Measurements from ENCODE around the gene PIK3R5. TPM values are rescaled to one million over a fixed set of nuclear protein-coding genes. Genes with fewer than 3 reads are reported as not detected.

PIK3R5 gene
- total RNA-seq, 1 donor from 2014 or later = not detected

DNA sequence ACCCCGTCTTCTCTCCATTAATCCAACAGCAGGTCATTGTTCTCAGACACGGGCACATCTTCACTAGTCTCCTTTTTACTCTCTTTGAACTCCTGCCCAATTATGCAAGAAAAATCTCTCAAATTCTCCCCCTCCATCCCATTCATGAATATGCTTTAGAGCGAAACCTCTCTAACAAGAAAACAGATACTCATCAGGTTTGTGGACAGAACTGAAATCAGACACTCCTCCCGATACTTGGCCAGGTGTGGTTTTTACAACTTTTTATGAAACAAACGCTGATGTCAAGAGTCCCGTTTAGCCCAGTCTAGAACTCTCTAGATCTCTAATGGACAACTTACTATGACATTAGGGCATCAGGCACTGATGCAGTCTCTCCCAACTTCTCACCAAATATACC is 40.9 kb downstream of the PIK3R5 start:
- TF ChIP-seq, protein P1, sequence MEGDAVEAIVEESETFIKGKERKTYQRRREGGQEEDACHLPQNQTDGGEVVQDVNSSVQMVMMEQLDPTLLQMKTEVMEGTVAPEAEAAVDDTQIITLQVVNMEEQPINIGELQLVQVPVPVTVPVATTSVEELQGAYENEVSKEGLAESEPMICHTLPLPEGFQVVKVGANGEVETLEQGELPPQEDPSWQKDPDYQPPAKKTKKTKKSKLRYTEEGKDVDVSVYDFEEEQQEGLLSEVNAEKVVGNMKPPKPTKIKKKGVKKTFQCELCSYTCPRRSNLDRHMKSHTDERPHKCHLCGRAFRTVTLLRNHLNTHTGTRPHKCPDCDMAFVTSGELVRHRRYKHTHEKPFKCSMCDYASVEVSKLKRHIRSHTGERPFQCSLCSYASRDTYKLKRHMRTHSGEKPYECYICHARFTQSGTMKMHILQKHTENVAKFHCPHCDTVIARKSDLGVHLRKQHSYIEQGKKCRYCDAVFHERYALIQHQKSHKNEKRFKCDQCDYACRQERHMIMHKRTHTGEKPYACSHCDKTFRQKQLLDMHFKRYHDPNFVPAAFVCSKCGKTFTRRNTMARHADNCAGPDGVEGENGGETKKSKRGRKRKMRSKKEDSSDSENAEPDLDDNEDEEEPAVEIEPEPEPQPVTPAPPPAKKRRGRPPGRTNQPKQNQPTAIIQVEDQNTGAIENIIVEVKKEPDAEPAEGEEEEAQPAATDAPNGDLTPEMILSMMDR (IDR thresholded peaks at IDR 0.05) = no peak
- DNase-seq (ENCODE audit: low spot score) = no peak
- Mint-ChIP-seq H3K36me3 (ENCODE audit: low read depth) (peaks cover 4% of the 10 kb centered on the region), H3K27me3 (ENCODE audit: low read depth) (no peaks in the 10 kb centered on the region), H3K4me3 (ENCODE audit: unreplicated experiment) (no peak overlapping the region), H3K4me1 (ENCODE audit: low read depth) (peaks cover 22% of the 10 kb centered on the region), H3K27ac (ENCODE audit: unreplicated experiment) (no peak overlapping the region), H3K9me3 (ENCODE audit: low read depth) (peaks cover 21% of the 10 kb centered on the region)

DNA sequence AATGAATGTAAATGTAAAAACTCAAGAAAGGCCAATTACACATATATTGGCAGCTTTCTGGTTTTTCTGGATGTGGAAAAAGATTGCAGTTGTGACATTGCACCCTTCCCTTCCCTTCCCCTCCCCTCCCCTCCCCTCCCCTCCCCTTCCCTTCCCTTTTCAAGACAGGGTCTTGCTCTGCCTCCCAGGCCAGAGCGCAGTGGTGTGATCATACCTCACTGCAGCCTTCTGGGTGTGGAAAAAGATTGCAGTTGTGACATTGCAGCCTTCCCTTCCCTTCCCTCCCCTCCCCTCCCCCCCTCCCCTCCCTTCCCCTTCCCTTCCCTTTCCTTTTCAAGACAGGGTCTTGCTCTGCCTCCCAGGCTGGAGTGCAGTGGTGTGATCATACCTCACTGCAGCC is 41.7 kb downstream of the PIK3R5 start:
- Mint-ChIP-seq H3K27ac (ENCODE audit: unreplicated experiment) (no peak overlapping the region), H3K4me1 (ENCODE audit: low read depth) (peaks cover 22% of the 10 kb centered on the region), H3K27me3 (ENCODE audit: low read depth) (no peaks in the 10 kb centered on the region), H3K4me3 (ENCODE audit: unreplicated experiment) (no peak overlapping the region), H3K36me3 (ENCODE audit: low read depth) (no peaks in the 10 kb centered on the region), H3K9me3 (ENCODE audit: low read depth) (peaks cover 17% of the 10 kb centered on the region)
- no peak for DNase-seq (ENCODE audit: low spot score)
- TF ChIP-seq, protein P1 (IDR thresholded peaks at IDR 0.05) = no peak

DNA sequence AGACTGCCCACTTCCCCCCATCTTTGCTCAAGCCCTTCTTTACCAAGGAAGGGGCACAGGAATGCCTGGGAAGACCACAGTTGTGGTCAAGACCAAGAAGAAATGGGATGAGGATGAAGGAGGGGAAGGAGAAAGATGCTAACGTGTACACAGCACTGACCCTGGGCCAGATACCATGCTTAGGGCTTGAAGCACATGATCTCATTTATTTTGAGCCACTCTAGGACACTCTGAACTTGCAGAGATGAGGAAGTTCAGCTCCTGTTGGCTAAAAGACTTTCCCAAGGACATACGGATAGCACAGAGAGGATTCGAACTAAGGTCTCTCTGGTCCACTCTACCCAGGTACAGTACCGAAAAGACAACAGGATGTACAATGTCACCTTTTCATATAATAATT is 42.6 kb downstream of the PIK3R5 start:
- peaks cover 13% of the 10 kb centered on the region for H3K9me3 Mint-ChIP-seq (ENCODE audit: low read depth)

DNA sequence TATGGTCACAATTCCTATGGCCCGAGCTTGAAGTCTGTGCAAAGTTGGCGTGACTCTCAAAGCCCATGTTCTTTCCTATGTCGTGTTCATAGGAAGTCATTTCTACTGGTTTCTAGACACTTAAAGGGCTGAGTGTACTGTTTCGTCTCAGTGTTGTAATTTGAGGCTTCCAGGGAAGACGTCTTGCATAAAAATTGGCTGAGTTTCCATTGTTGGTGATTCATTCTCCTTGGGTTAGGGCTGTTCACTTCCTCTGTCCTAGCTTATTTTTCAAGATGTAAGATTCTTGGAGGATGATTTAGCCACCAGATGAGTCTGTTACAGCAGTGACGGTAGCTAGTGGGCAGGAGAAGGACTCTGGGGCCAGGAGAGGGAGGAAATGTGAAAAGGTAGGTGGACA is 43.1 kb downstream of the PIK3R5 start:
- TF ChIP-seq, protein P1 (IDR thresholded peaks at IDR 0.05) = no peak
- peak overlapping the region; percentile 97 for H3K27ac Mint-ChIP-seq (ENCODE audit: unreplicated experiment)
- no peak for DNase-seq (ENCODE audit: low spot score)

More for the DNA sequence above, 42.6 kb downstream of the PIK3R5 start:
- no peak for DNase-seq (ENCODE audit: low spot score)
- Mint-ChIP-seq H3K4me3 (ENCODE audit: unreplicated experiment) (no peak overlapping the region), H3K27ac (ENCODE audit: unreplicated experiment) (peak overlapping the region; percentile 97), H3K36me3 (ENCODE audit: low read depth) (no peaks in the 10 kb centered on the region), H3K4me1 (ENCODE audit: low read depth) (peaks cover 22% of the 10 kb centered on the region), H3K27me3 (ENCODE audit: low read depth) (no peaks in the 10 kb centered on the region)
- TF ChIP-seq, protein P1 (IDR thresholded peaks at IDR 0.05) = no peak

DNA sequence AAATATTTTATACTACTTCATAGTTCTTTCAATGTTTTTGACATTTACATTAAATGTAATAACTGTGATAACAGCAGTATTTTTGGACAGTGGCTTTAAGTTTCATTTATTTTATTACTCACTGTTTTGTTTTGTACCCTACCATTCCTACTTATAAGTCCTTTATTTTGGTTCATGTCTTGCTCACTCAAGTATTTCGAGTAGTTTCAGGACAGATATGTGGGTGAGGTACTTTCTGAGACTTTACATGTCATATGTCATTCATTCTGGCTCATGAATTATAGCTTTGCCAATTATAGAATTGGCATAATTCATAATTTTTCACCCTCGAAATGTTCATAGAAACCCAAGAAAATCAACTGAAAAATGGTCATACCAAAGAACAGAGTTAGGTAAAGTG is 44.4 kb downstream of the PIK3R5 start:
- H3K27me3 Mint-ChIP-seq (ENCODE audit: low read depth) = no peaks in the 10 kb centered on the region
- peak overlapping the region; percentile 23 for H3K27ac Mint-ChIP-seq (ENCODE audit: unreplicated experiment)
- TF ChIP-seq, protein P1 (IDR thresholded peaks at IDR 0.05) = no peak
- DNase-seq (ENCODE audit: low spot score) = no peak
- H3K9me3 Mint-ChIP-seq (ENCODE audit: low read depth) = peaks cover 14% of the 10 kb centered on the region
- H3K4me1 Mint-ChIP-seq (ENCODE audit: low read depth) = peaks cover 23% of the 10 kb centered on the region
- H3K4me3 Mint-ChIP-seq (ENCODE audit: unreplicated experiment) = no peak overlapping the region
- peaks cover 2% of the 10 kb centered on the region for H3K36me3 Mint-ChIP-seq (ENCODE audit: low read depth)

More for the DNA sequence above, 43.1 kb downstream of the PIK3R5 start:
- H3K9me3 Mint-ChIP-seq (ENCODE audit: low read depth) = peaks cover 12% of the 10 kb centered on the region
- no peaks in the 10 kb centered on the region for H3K36me3 Mint-ChIP-seq (ENCODE audit: low read depth)
- peaks cover 22% of the 10 kb centered on the region for H3K4me1 Mint-ChIP-seq (ENCODE audit: low read depth)
- peak overlapping the region; percentile 22 for H3K4me3 Mint-ChIP-seq (ENCODE audit: unreplicated experiment)
- H3K27me3 Mint-ChIP-seq (ENCODE audit: low read depth) = no peaks in the 10 kb centered on the region
